ENCODE results near the gene MTSS2.

DNA sequence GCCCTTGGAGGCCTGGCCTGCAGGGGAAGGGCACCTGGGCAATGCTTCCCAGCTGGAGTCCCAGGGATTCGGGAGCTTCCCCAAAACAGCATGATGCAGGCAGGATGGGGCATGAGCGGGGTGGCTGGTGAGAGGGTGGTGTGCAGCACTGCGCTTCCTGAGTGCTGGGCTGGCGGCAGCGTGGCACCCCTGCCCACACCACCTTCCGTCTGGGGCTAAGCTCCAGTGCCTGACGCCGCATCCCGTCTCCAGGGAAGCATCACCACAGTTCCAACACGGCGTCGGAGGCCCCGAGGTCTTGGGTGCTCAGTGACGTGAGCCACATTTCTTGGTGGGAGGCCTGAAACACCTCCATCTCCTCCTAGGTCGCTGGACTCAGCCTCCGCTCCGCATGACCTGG is 13.8 kb upstream of the MTSS2 start:
- no peak for TF ChIP-seq SUZ12 (IDR thresholded peaks at IDR 0.05)
- no peak for TF ChIP-seq ELF4 (IDR thresholded peaks at IDR 0.05)
- TF ChIP-seq NFRKB (IDR thresholded peaks at IDR 0.05): no peak
- TF ChIP-seq HDGF (IDR thresholded peaks at IDR 0.05; ENCODE audit: borderline replicate concordance): no peak
- TF ChIP-seq FOXM1 (IDR thresholded peaks at IDR 0.05; ENCODE audit: borderline replicate concordance): no peak
- TF ChIP-seq LEF1 (IDR thresholded peaks at IDR 0.05; ENCODE audit: borderline replicate concordance): no peak
- TF ChIP-seq FOXA1 (IDR thresholded peaks at IDR 0.05): no peak

Measured in HEK293T (cell line).